Astrocyte (in vitro differentiated cells and primary cell): ENCODE data around the gene PKHD1. TPM values are rescaled to one million over a fixed set of nuclear protein-coding genes. Genes with fewer than 3 reads are reported as not detected.

ENCODE experiments used
- DNase-seq: peaks from one replicate; pipeline ENCODE4 v3.0.0-alpha.2; 2010; ENCODE audit warnings: low read depth
- FAIRE-seq: peaks from 2 replicates; lab custom pipeline; 2011; peaks lifted over from hg19 to GRCh38; lab: Jason Lieb, UNC
- H2AFZ ChIP-seq: 2 replicates; pipeline ENCODE4 v1.6.0; 2012; ENCODE audit warnings: low read depth, low read length, inconsistent platforms
- H3K27ac ChIP-seq: 2 replicates; pipeline ENCODE4 v1.5.1; 2011; ENCODE audit warnings: low read depth, low read length, inconsistent platforms
- H3K27me3 ChIP-seq: 2 replicates; pipeline ENCODE4 v1.6.0; 2011; ENCODE audit warnings: low read length, inconsistent platforms; ENCODE audit not compliant: insufficient read depth
- H3K36me3 ChIP-seq: 2 replicates; pipeline ENCODE4 v1.5.1; 2011; ENCODE audit warnings: low read length, inconsistent platforms; ENCODE audit not compliant: insufficient read depth
- H3K4me1 ChIP-seq: 2 replicates; pipeline ENCODE4 v1.5.1; 2011; ENCODE audit warnings: low read length, inconsistent platforms; ENCODE audit not compliant: insufficient read depth
- H3K4me2 ChIP-seq: 2 replicates; pipeline ENCODE4 v1.6.0; 2012; ENCODE audit warnings: low read length, inconsistent platforms
- H3K4me3 ChIP-seq: 2 replicates; pipeline ENCODE4 v1.5.1; 2011; ENCODE audit warnings: low read depth, mild to moderate bottlenecking, low read length, inconsistent platforms; ENCODE audit not compliant: insufficient read depth
- H3K79me2 ChIP-seq: 2 replicates; pipeline ENCODE4 v1.6.0; 2012; ENCODE audit warnings: mild to moderate bottlenecking, low read length, inconsistent platforms; ENCODE audit not compliant: insufficient read depth
- H3K9ac ChIP-seq: 2 replicates; pipeline ENCODE4 v1.6.0; 2012; ENCODE audit warnings: mild to moderate bottlenecking, low read length, inconsistent platforms
- H3K9me3 ChIP-seq: 2 replicates; pipeline ENCODE4 v1.5.1; 2012; ENCODE audit warnings: low read depth, mild to moderate bottlenecking, low read length, inconsistent platforms; ENCODE audit not compliant: insufficient read depth
- H4K20me1 ChIP-seq: 2 replicates; pipeline ENCODE4 v1.6.0; 2012; ENCODE audit warnings: low read length, inconsistent platforms; ENCODE audit not compliant: insufficient read depth
- H3K27ac Mint-ChIP-seq: one replicate; pipeline ENCODE4 v1.8.0; 2021; ENCODE audit warnings: mild to moderate bottlenecking, mixed read lengths; ENCODE audit not compliant: unreplicated experiment
- H3K27me3 Mint-ChIP-seq: one replicate; pipeline ENCODE4 v1.8.0; 2021; ENCODE audit warnings: low read depth, mixed read lengths; ENCODE audit not compliant: unreplicated experiment
- H3K36me3 Mint-ChIP-seq: one replicate; pipeline ENCODE4 v1.8.0; 2021; ENCODE audit warnings: low read depth, mixed read lengths; ENCODE audit not compliant: unreplicated experiment
- H3K4me1 Mint-ChIP-seq: one replicate; pipeline ENCODE4 v1.8.0; 2021; ENCODE audit warnings: low read depth, mixed read lengths; ENCODE audit not compliant: unreplicated experiment
- H3K4me3 Mint-ChIP-seq: one replicate; pipeline ENCODE4 v1.8.0; 2021; ENCODE audit warnings: mild to moderate bottlenecking, moderate library complexity, mixed read lengths; ENCODE audit not compliant: unreplicated experiment
- H3K9me3 Mint-ChIP-seq: one replicate; pipeline ENCODE4 v1.8.0; 2021; ENCODE audit warnings: mild to moderate bottlenecking, mixed read lengths; ENCODE audit not compliant: unreplicated experiment
- CTCF ChIP-seq: IDR thresholded peaks from 2 replicates; pipeline ENCODE4 v1.5.1; 2011; ENCODE audit warnings: low read depth, mild to moderate bottlenecking, inconsistent platforms, low read length, moderate library complexity; ENCODE audit not compliant: insufficient read depth
- EZH2 ChIP-seq: IDR thresholded peaks from 2 replicates; pipeline ENCODE4 v1.6.1; 2012; ENCODE audit warnings: mild to moderate bottlenecking, low read length, inconsistent platforms; ENCODE audit not compliant: insufficient read depth
- total RNA-seq: library from RNA; stranded (reverse); gene quantifications from 2 replicates; pipeline ENCODE4 v1.2.1, GENCODE V29; 2021

The PKHD1 gene
- total RNA-seq, 1 donor from 2014 or later: 0.16 TPM

GRCh38 chr6:51866867-51867266, 220.5 kb downstream of the PKHD1 start:
- Histone ChIP-seq H3K27ac (no peak overlapping the region), H3K9ac (no peak overlapping the region), H4K20me1 (no peaks in the 10 kb centered on the region), H3K4me1 (no peaks in the 10 kb centered on the region), H2AFZ (no peak overlapping the region), H3K36me3 (no peaks in the 10 kb centered on the region), H3K4me3 (no peak overlapping the region), H3K79me2 (no peaks in the 10 kb centered on the region), H3K9me3 (no peaks in the 10 kb centered on the region), H3K4me2 (no peak overlapping the region), H3K27me3 (no peaks in the 10 kb centered on the region)
- no peak for DNase-seq
- H3K27me3 Mint-ChIP-seq: no peaks in the 10 kb centered on the region
- no peaks in the 10 kb centered on the region for H3K36me3 Mint-ChIP-seq
- no peaks in the 10 kb centered on the region for H3K9me3 Mint-ChIP-seq
- no peak overlapping the region for H3K27ac Mint-ChIP-seq
- no peak overlapping the region for H3K4me3 Mint-ChIP-seq
- TF ChIP-seq EZH2 (no peak), CTCF (no peak)
- no peak for FAIRE-seq
- H3K4me1 Mint-ChIP-seq: no peaks in the 10 kb centered on the region

- Histone ChIP-seq H3K9ac (no peak overlapping the region), H3K36me3 (no peaks in the 10 kb centered on the region), H3K79me2 (no peaks in the 10 kb centered on the region), H3K27me3 (no peaks in the 10 kb centered on the region), H3K4me2 (no peak overlapping the region), H4K20me1 (no peaks in the 10 kb centered on the region), H3K9me3 (no peaks in the 10 kb centered on the region), H2AFZ (no peak overlapping the region), H3K27ac (no peak overlapping the region), H3K4me1 (no peaks in the 10 kb centered on the region), H3K4me3 (no peak overlapping the region)
- Mint-ChIP-seq H3K4me1 (no peaks in the 10 kb centered on the region), H3K4me3 (no peak overlapping the region), H3K27me3 (peaks cover 2% of the 10 kb centered on the region), H3K36me3 (no peaks in the 10 kb centered on the region), H3K27ac (no peak overlapping the region), H3K9me3 (no peaks in the 10 kb centered on the region)
- no peak for TF ChIP-seq CTCF
- TF ChIP-seq EZH2: no peak
- FAIRE-seq (no peak), DNase-seq (no peak)
Observed at GRCh38 chr6:51865996-51866395, 221.4 kb downstream of the PKHD1 start.

- TF ChIP-seq EZH2: no peak
- no peak for TF ChIP-seq CTCF
- Mint-ChIP-seq H3K9me3 (no peaks in the 10 kb centered on the region), H3K4me1 (no peaks in the 10 kb centered on the region), H3K27me3 (peaks cover 2% of the 10 kb centered on the region), H3K36me3 (no peaks in the 10 kb centered on the region), H3K4me3 (no peak overlapping the region), H3K27ac (no peak overlapping the region)
- no peak overlapping the region for H3K4me3 ChIP-seq
- no peak overlapping the region for H2AFZ ChIP-seq
- H3K27me3 ChIP-seq: no peaks in the 10 kb centered on the region
- no peaks in the 10 kb centered on the region for H3K9me3 ChIP-seq
- no peaks in the 10 kb centered on the region for H4K20me1 ChIP-seq
- no peaks in the 10 kb centered on the region for H3K36me3 ChIP-seq
- no peak for DNase-seq
- no peak overlapping the region for H3K27ac ChIP-seq
- H3K9ac ChIP-seq: no peak overlapping the region
- no peaks in the 10 kb centered on the region for H3K4me1 ChIP-seq
- no peaks in the 10 kb centered on the region for H3K79me2 ChIP-seq
- H3K4me2 ChIP-seq: no peak overlapping the region
- FAIRE-seq: no peak
Observed at GRCh38 chr6:51865176-51865575, 222.2 kb downstream of the PKHD1 start.
